HepG2 (cell line): ENCODE measurements around the gene SNX10. TPM values are rescaled to one million over a fixed set of nuclear protein-coding genes. Genes with fewer than 3 reads are reported as not detected.

Source experiments
- ATAC-seq: fragments of 200-7000 bp; cut with Tn5 transposase; 3 replicates; pipeline ENCODE4 v1.9.1; 2020; ENCODE audit warnings: mild to moderate bottlenecking, moderate library complexity
- BruUV-seq: library from RNA; stranded (reverse); fragments of 400-500 nt; replicated peaks from 2 replicates; lab custom pipeline; 2021; lab: Mats Ljungman, UMichigan
- CTCF ChIA-PET: fragments of 300-600 bp; formaldehyde crosslinking; extraction: SDS; loops from one replicate; lab custom pipeline; 2021; ENCODE audit warnings: low total read pairs, inconsistent platforms, low intra/inter-chr PET ratio; lab: Yijun Ruan, JAX
- POLR2A ChIA-PET: fragments of 350-600 bp; sonication (Branson Sonifier 250); formaldehyde crosslinking; loops from one replicate; lab custom pipeline; 2020; ENCODE audit warnings: antibody characterized with exemption, inconsistent platforms; lab: Yijun Ruan, JAX
- DNase-seq: peaks from one replicate; pipeline ENCODE4 v3.0.0-alpha.2; 2015; ENCODE audit warnings: low spot score
- FAIRE-seq: peaks from 3 replicates; lab custom pipeline; 2011; peaks lifted over from hg19 to GRCh38; lab: Jason Lieb, UNC
- H2AFZ ChIP-seq: one replicate; pipeline ENCODE4 v1.6.1; 2011; ENCODE audit warnings: low read length, inconsistent platforms
- H3K27ac ChIP-seq: fragments of 300-600 bp; 3 replicates; pipeline ENCODE4 v1.8.0; 2011; ENCODE audit warnings: mixed run types, mild to moderate bottlenecking, mixed read lengths, low read length, inconsistent platforms; ENCODE audit not compliant: insufficient read depth; ENCODE audit errors: extremely low read length
- H3K27me3 ChIP-seq, 2 experiments: fragments of 200-600 bp in 1 of 2; 2 replicates in 1 of 2; 3 replicates in 1 of 2; pipeline versions ENCODE4 v1.6.0 to v1.8.0; 2011; ENCODE audit warnings: low read length in 2 of 2, mild to moderate bottlenecking in 2 of 2, moderate library complexity in 2 of 2, inconsistent platforms in 1 of 2; ENCODE audit not compliant: insufficient read depth in 2 of 2, control insufficient read depth in 1 of 2
- H3K36me3 ChIP-seq, 2 experiments: fragments of 200-600 bp in 1 of 2; replicated peaks in 1 of 2; 2 replicates in 1 of 2; 3 replicates in 1 of 2; pipeline versions ENCODE4 v1.5.1 to v1.8.0; 2011; ENCODE audit warnings: low read length in 2 of 2, inconsistent platforms in 1 of 2; ENCODE audit not compliant: insufficient read depth in 2 of 2, control insufficient read depth in 1 of 2
- H3K4me1 ChIP-seq: 2 replicates; pipeline ENCODE4 v1.5.1; 2012; ENCODE audit warnings: low read length, inconsistent platforms; ENCODE audit not compliant: insufficient read depth
- H3K4me2 ChIP-seq: 2 replicates; pipeline ENCODE4 v1.6.0; 2011; ENCODE audit warnings: low read depth, low read length, inconsistent platforms
- H3K4me3 ChIP-seq, 3 experiments: fragments of 200-600 bp in 1 of 3; sonication (generic), shearing (Covaris generic) in 1 of 3; replicated peaks in 1 of 3; 2 replicates each; pipeline ENCODE4 v1.5.1; 2011 to 2016; ENCODE audit warnings: low read length in 3 of 3, inconsistent platforms in 2 of 3, low read depth in 2 of 3, mild to moderate bottlenecking in 2 of 3, control low read depth in 1 of 3, mixed read lengths in 1 of 3; ENCODE audit not compliant: insufficient read depth in 1 of 3
- H3K79me2 ChIP-seq: one replicate; pipeline ENCODE4 v1.6.1; 2011; ENCODE audit warnings: low read length, inconsistent platforms; ENCODE audit not compliant: insufficient read depth
- H3K9ac ChIP-seq: 2 replicates; pipeline ENCODE4 v1.6.0; 2011; ENCODE audit warnings: mild to moderate bottlenecking, low read depth, low read length, inconsistent platforms; ENCODE audit not compliant: insufficient read depth
- H3K9me3 ChIP-seq: 2 replicates; pipeline ENCODE4 v1.5.1; 2012; ENCODE audit warnings: mild to moderate bottlenecking, low read length
- H4K20me1 ChIP-seq: 2 replicates; pipeline ENCODE4 v1.6.0; 2011; ENCODE audit warnings: inconsistent platforms, mild to moderate bottlenecking, low read length, moderate library complexity; ENCODE audit not compliant: insufficient read depth
- AFF4 ChIP-seq: sonication (generic); formaldehyde crosslinking; IDR thresholded peaks from 2 replicates; pipeline ENCODE4 v1.4.0; 2020; ENCODE audit warnings: missing genetic modification reagents
- ATF5 ChIP-seq: sonication (generic); formaldehyde crosslinking; IDR thresholded peaks from 2 replicates; pipeline ENCODE4 v1.4.0; 2020; ENCODE audit warnings: mild to moderate bottlenecking, low read depth, missing genetic modification reagents
- CBX1 ChIP-seq: IDR thresholded peaks from one replicate; pipeline ENCODE4 v1.6.1; 2016; ENCODE audit warnings: antibody characterized with exemption, low read depth
- HMG20B ChIP-seq: conservative IDR thresholded peaks from 2 replicates; pipeline ENCODE4 v1.6.1; 2016; ENCODE audit warnings: missing genetic modification reagents, missing compliant biosample characterization
- HMGA1 ChIP-seq: sonication (generic); formaldehyde crosslinking; conservative IDR thresholded peaks from 2 replicates; pipeline ENCODE4 v1.4.0; 2020; ENCODE audit warnings: missing genetic modification reagents
- HNF1B ChIP-seq: sonication (generic); formaldehyde crosslinking; IDR thresholded peaks from 2 replicates; pipeline ENCODE4 v1.5.1; 2020; ENCODE audit warnings: mild to moderate bottlenecking, moderate library complexity, missing genetic modification reagents
- MAX ChIP-seq: IDR thresholded peaks from 2 replicates; pipeline ENCODE4 v1.6.1; 2012; ENCODE audit warnings: inconsistent platforms
- PHF20 ChIP-seq: sonication (generic); formaldehyde crosslinking; IDR thresholded peaks from 2 replicates; pipeline ENCODE4 v1.5.0; 2020; ENCODE audit warnings: mild to moderate bottlenecking, missing genetic modification reagents
- SOX6 ChIP-seq, 2 experiments: fragments of 450-650 bp in 1 of 2; sonication (generic) in 1 of 2; formaldehyde crosslinking in 1 of 2; IDR thresholded peaks; 2 replicates each; pipeline versions ENCODE4 v1.4.0 to v1.6.1; 2017 to 2020; ENCODE audit warnings: antibody characterized with exemption in 1 of 2, mild to moderate bottlenecking in 1 of 2, missing genetic modification reagents in 1 of 2
- ZKSCAN1 ChIP-seq: fragments of 150-350 bp; IDR thresholded peaks from 2 replicates; pipeline ENCODE4 v1.6.1; 2014; ENCODE audit warnings: low read length
- ZNF460 ChIP-seq: sonication (generic); formaldehyde crosslinking; IDR thresholded peaks from 2 replicates; pipeline ENCODE4 v1.5.1; 2020; ENCODE audit warnings: missing genetic modification reagents, mild to moderate bottlenecking, borderline replicate concordance
- WGBS: methylation state at CpG from one replicate; pipeline ENCODE4 v1.1.6; 2017; ENCODE audit warnings: low lambda C conversion rate; 5-methylcytosine and 5-hydroxymethylcytosine counted together
- in situ Hi-C: cut with HindIII; loops from 2 replicates; pipeline ENCODE4 v1.10.0; 2017; ENCODE audit warnings: low pct_unique_long_range_greater_than_20kb; ENCODE audit not compliant: extremely low pct_ligation_motif_present
- intact Hi-C: fragments of 100-400 bp; cut with micrococcal nuclease; formaldehyde crosslinking; loops from one replicate; pipeline ENCODE4 v1.10.0; 2022; ENCODE audit not compliant: unreplicated experiment
- polyA plus RNA-seq, 8 experiments: library from polyadenylated mRNA; depleted of rRNA in 3 of 8; stranded (reverse) in 7 of 8; unstranded in 1 of 8; fragments of >200 nt; fragmentation: Illumina TruSeq in 4 of 8; extraction: Trizol in 4 of 8; gene quantifications; 2 replicates each; pipeline versions ENCODE4 v1.2.1 to v1.2.3, GENCODE V29; 2011 to 2016; ENCODE audit warnings: low read depth in 4 of 8, missing spikeins in 1 of 8, mixed read lengths in 1 of 8; ENCODE audit not compliant: insufficient read depth in 1 of 8
- total RNA-seq, 5 experiments: library from RNA; depleted of rRNA; stranded (reverse); fragments of >200 nt; fragmentation: Illumina TruSeq; extraction: Trizol; gene quantifications; 2 replicates each; pipeline ENCODE4 v1.2.3, GENCODE V29; 2016; ENCODE audit warnings: low read depth in 1 of 5

Gene SNX10
- total and polyA plus RNA-seq, 2 of the 13 experiments (the other 11 are each of a cell fraction or from before 2014, with no cell fraction given), result 26.0 to 27.6 TPM

GRCh38 chr7:26417911-26418413, 126.3 kb downstream of the SNX10 start (continued):
- no peak for TF ChIP-seq HMGA1 (CRISPR knock-in tag)
- TF ChIP-seq ZKSCAN1, result no peak
- TF ChIP-seq AFF4 (CRISPR knock-in tag), result no peak
- TF ChIP-seq PHF20 (CRISPR knock-in tag), result no peak
- no peak for TF ChIP-seq ZNF460
- TF ChIP-seq HNF1B (CRISPR knock-in tag), result no peak
- TF ChIP-seq CBX1, result no peak

GRCh38 chr7:26419198-26419597, 127.5 kb downstream of the SNX10 start:
- H3K27me3 ChIP-seq, result peaks cover 0 to 7% of the 10 kb centered on the region in 2 experiments; a peak in 1 of 5 replicates
- ATAC-seq, result no peak
- no peaks in the 10 kb centered on the region for H3K4me1 ChIP-seq
- no TSS peak for BruUV-seq
- no peak for DNase-seq
- H3K4me3 ChIP-seq, result no peak overlapping the region
- no peaks in the 10 kb centered on the region for H4K20me1 ChIP-seq
- in situ Hi-C loops (no loop called here), intact Hi-C loops (no loop called here)
- no peak overlapping the region for H3K27ac ChIP-seq
- no peak overlapping the region for H3K4me2 ChIP-seq
- H2AFZ ChIP-seq, result no peak overlapping the region
- ChIA-PET POLR2A (no interaction called here), CTCF (no interaction called here)
- no peak for TF ChIP-seq MAX
- no peak for TF ChIP-seq SOX6 (IDR thresholded peaks at IDR 0.05)
- TF ChIP-seq SOX6 (CRISPR knock-in tag; IDR thresholded peaks at IDR 0.05), result no peak
- TF ChIP-seq ATF5 (CRISPR knock-in tag), result no peak
- TF ChIP-seq HMG20B, result no peak
- H3K9ac ChIP-seq, result no peak overlapping the region
- no peaks in the 10 kb centered on the region for H3K36me3 ChIP-seq
- H3K79me2 ChIP-seq, result no peaks in the 10 kb centered on the region
- no peaks in the 10 kb centered on the region for H3K9me3 ChIP-seq
- no peak for FAIRE-seq
- 2% methylated on average over 3 of the region's 3 CpGs for WGBS
